HCT116 (cell line): ENCODE measurements around the gene COL28A1. TPM values are rescaled to one million over a fixed set of nuclear protein-coding genes. Genes with fewer than 3 reads are reported as not detected.

Source experiments
- ATAC-seq: fragments of 200-7000 bp; cut with Tn5 transposase; 2 replicates; pipeline ENCODE4 v1.9.1; 2020; ENCODE audit warnings: mild to moderate bottlenecking, moderate library complexity
- BruUV-seq: library from RNA; stranded (reverse); fragments of 400-500 nt; replicated peaks from 2 replicates; lab custom pipeline; 2021; lab: Mats Ljungman, UMichigan
- CTCF ChIA-PET: fragments of 300-600 bp; sonication (Branson Sonifier 250); formaldehyde crosslinking; loops from one replicate; lab custom pipeline; 2021; ENCODE audit warnings: antibody characterized with exemption; lab: Charles Lee
- POLR2A ChIA-PET: fragments of 300-600, 350-600 bp; sonication (Branson Sonifier 250); formaldehyde crosslinking; loops from one replicate; lab custom pipeline; 2021; ENCODE audit warnings: antibody characterized with exemption; lab: Charles Lee
- RAD21 ChIA-PET, 2 experiments: fragments of 300-600 bp; sonication (Branson Sonifier 250); formaldehyde crosslinking; loops; one replicate each; lab custom pipeline; 2023; ENCODE audit warnings: low total read pairs in 2 of 2; ENCODE audit not compliant: uncharacterized antibody in 2 of 2, unreplicated experiment in 2 of 2, low non-redundant PET in 1 of 2; lab: Charles Lee
- DNase-seq: peaks from one replicate; pipeline ENCODE4 v3.0.0-alpha.2; 2010; ENCODE audit warnings: low read depth, low spot score
- H2AFZ ChIP-seq: fragments of 200-600 bp; shearing (Covaris generic), sonication (generic); 2 replicates; pipeline ENCODE4 v1.6.1; 2017; ENCODE audit warnings: low read depth, mixed run types, mixed read lengths, antibody characterized with exemption, low read length; ENCODE audit not compliant: poor library complexity, severe bottlenecking
- H3K27ac ChIP-seq: 2 replicates; pipeline ENCODE4 v1.5.1; 2012; ENCODE audit warnings: low read depth, low read length
- H3K27me3 ChIP-seq: fragments of 200-600 bp; sonication (generic); 2 replicates; pipeline ENCODE4 v1.6.1; 2016; ENCODE audit warnings: mixed run types, low read length, mixed read lengths; ENCODE audit not compliant: insufficient read depth
- H3K36me3 ChIP-seq, 2 experiments: fragments of 200-500 bp in 1 of 2; fragments of 200-600 bp in 1 of 2; sonication (Bioruptor generic) in 1 of 2; sonication (generic) in 1 of 2; 2 replicates each; pipeline versions ENCODE4 v1.5.1 to v1.6.1; 2014 to 2016; ENCODE audit warnings: low read length in 2 of 2, inconsistent platforms in 1 of 2, mixed read lengths in 1 of 2, mixed run types in 1 of 2; ENCODE audit not compliant: insufficient read depth in 2 of 2, control insufficient read depth in 1 of 2
- H3K4me1 ChIP-seq, 2 experiments: fragments of 200-600 bp in 1 of 2; sonication (generic) in 1 of 2; 2 replicates each; pipeline versions ENCODE4 v1.5.1 to v1.6.1; 2012 to 2017; ENCODE audit warnings: low read length in 2 of 2, inconsistent platforms in 1 of 2, mild to moderate bottlenecking in 1 of 2, mixed read lengths in 1 of 2, mixed run types in 1 of 2, moderate library complexity in 1 of 2; ENCODE audit not compliant: insufficient read depth in 2 of 2, control insufficient read depth in 1 of 2
- H3K4me2 ChIP-seq: fragments of 200-600 bp; sonication (generic); 2 replicates; pipeline ENCODE4 v1.6.1; 2017; ENCODE audit warnings: mixed run types, low read length, mixed read lengths
- H3K4me3 ChIP-seq, 2 experiments: fragments of 200-600 bp in 1 of 2; sonication (generic) in 1 of 2; replicated peaks in 1 of 2; 2 replicates each; pipeline ENCODE4 v1.5.1; 2011 to 2016; ENCODE audit warnings: low read length in 2 of 2, control low read depth in 1 of 2, low read depth in 1 of 2, mild to moderate bottlenecking in 1 of 2, mixed read lengths in 1 of 2, mixed run types in 1 of 2
- H3K79me2 ChIP-seq: fragments of 200-600 bp; sonication (generic); 2 replicates; pipeline ENCODE4 v1.6.1; 2017; ENCODE audit warnings: mild to moderate bottlenecking, mixed run types, low read length, moderate library complexity, mixed read lengths; ENCODE audit not compliant: insufficient read depth
- H3K9ac ChIP-seq: fragments of 200-600 bp; sonication (generic); 2 replicates; pipeline ENCODE4 v1.6.1; 2016; ENCODE audit warnings: low read length, mixed read lengths
- H3K9me2 ChIP-seq: fragments of 200-600 bp; sonication (generic), shearing (Covaris generic); 2 replicates; pipeline ENCODE4 v1.6.1; 2017; ENCODE audit warnings: mixed run types, mild to moderate bottlenecking, moderate library complexity; ENCODE audit not compliant: insufficient read depth
- H3K9me3 ChIP-seq, 2 experiments: fragments of 200-500 bp in 1 of 2; fragments of 200-600 bp in 1 of 2; sonication (Bioruptor generic) in 1 of 2; sonication (generic) in 1 of 2; 2 replicates each; pipeline ENCODE4 v1.6.1; 2014 to 2017; ENCODE audit warnings: low read length in 2 of 2, mixed read lengths in 2 of 2, inconsistent platforms in 1 of 2, low read depth in 1 of 2, mild to moderate bottlenecking in 1 of 2, mixed run types in 1 of 2, moderate library complexity in 1 of 2; ENCODE audit not compliant: control insufficient read depth in 1 of 2, insufficient read depth in 1 of 2
- H4K20me1 ChIP-seq: fragments of 200-600 bp; sonication (generic), shearing (Covaris generic); 2 replicates; pipeline ENCODE4 v1.6.1; 2017; ENCODE audit warnings: mixed run types, mild to moderate bottlenecking, moderate library complexity; ENCODE audit not compliant: insufficient read depth
- CBX3 ChIP-seq: IDR thresholded peaks from 2 replicates; pipeline ENCODE4 v1.6.1; 2012; ENCODE audit warnings: low read depth
- CTCF ChIP-seq, 3 experiments: fragments of 200-600 bp in 1 of 3; sonication (generic) in 1 of 3; IDR thresholded peaks in 2 of 3; conservative IDR thresholded peaks in 1 of 3; 2 replicates each; pipeline ENCODE4 v1.5.1; 2012 to 2017; ENCODE audit warnings: low read depth in 2 of 3, low read length in 2 of 3, antibody characterized with exemption in 1 of 3, borderline replicate concordance in 1 of 3, control low read depth in 1 of 3, mild to moderate bottlenecking in 1 of 3, mixed read lengths in 1 of 3, mixed run types in 1 of 3, moderate library complexity in 1 of 3; ENCODE audit not compliant: insufficient read depth in 1 of 3
- EGR1 ChIP-seq: IDR thresholded peaks from 2 replicates; pipeline ENCODE4 v1.6.1; 2012; ENCODE audit warnings: low read depth
- ELF1 ChIP-seq: IDR thresholded peaks from 2 replicates; pipeline ENCODE4 v1.6.1; 2012; ENCODE audit warnings: low read depth, borderline replicate concordance
- FOSL1 ChIP-seq: IDR thresholded peaks from 2 replicates; pipeline ENCODE4 v1.6.1; 2012; ENCODE audit warnings: low read depth
- MAX ChIP-seq: IDR thresholded peaks from 2 replicates; pipeline ENCODE4 v1.6.1; 2012
- POLR2A ChIP-seq: IDR thresholded peaks from 2 replicates; pipeline ENCODE4 v1.7.0; 2011; ENCODE audit warnings: borderline replicate concordance; ENCODE audit not compliant: insufficient read depth, insufficient read length; ENCODE audit errors: extremely low read depth
- POLR2AphosphoS5 ChIP-seq: IDR thresholded peaks from 2 replicates; pipeline ENCODE4 v1.6.1; 2011; ENCODE audit warnings: mild to moderate bottlenecking, low read depth, low read length, moderate library complexity
- RAD21 ChIP-seq: IDR thresholded peaks from 2 replicates; pipeline ENCODE4 v1.6.1; 2012; ENCODE audit warnings: low read depth, mild to moderate bottlenecking
- REST ChIP-seq: IDR thresholded peaks from 2 replicates; pipeline ENCODE4 v1.6.1; 2012; ENCODE audit warnings: low read depth
- SIN3A ChIP-seq: IDR thresholded peaks from 2 replicates; pipeline ENCODE4 v1.6.1; 2012; ENCODE audit warnings: low read depth
- YY1 ChIP-seq: IDR thresholded peaks from 2 replicates; pipeline ENCODE4 v1.6.1; 2011; ENCODE audit warnings: low read length, low read depth, moderate library complexity, mild to moderate bottlenecking; ENCODE audit not compliant: insufficient replicate concordance; ENCODE audit errors: extremely low read depth
- ZFX ChIP-seq: fragments of 450-650 bp; IDR thresholded peaks from 2 replicates; pipeline ENCODE4 v1.6.1; 2017
- ZNF274 ChIP-seq: fragments of 200-500 bp; sonication (Bioruptor generic); IDR thresholded peaks from 2 replicates; pipeline ENCODE4 v1.6.1; 2014; ENCODE audit warnings: mild to moderate bottlenecking, low read depth, low read length, inconsistent platforms
- intact Hi-C: fragments of 100-400 bp; cut with micrococcal nuclease; formaldehyde crosslinking; loops from 2 replicates; pipeline ENCODE4 v1.10.0; 2022
- total RNA-seq: library from RNA; stranded (reverse); gene quantifications from one replicate; pipeline ENCODE4 v1.2.1, GENCODE V29; 2021; ENCODE audit not compliant: unreplicated experiment

The COL28A1 gene
- total RNA-seq, 1 experiment from 2014 or later, result 0.12 TPM

GRCh38 chr7:7425321-7425720 is 110.4 kb downstream of the COL28A1 start:
- CTCF ChIA-PET, result interaction anchor here (0.6 to 2.0 kb wide), 7 partner anchors 10 to 870 kb away, joined by 3 to 19 read pairs (median 5); no protein-coding TSS in a partner anchor
- RAD21 ChIA-PET, result no interaction called here
- H3K4me1 ChIP-seq, result peaks cover 0 to 3% of the 10 kb centered on the region in 2 experiments; a peak in 2 of 4 replicates
- intact Hi-C loops, result loop anchor here (2.0 to 10.0 kb wide), 3 partner anchors 115 to 339 kb away; no protein-coding TSS in a partner anchor
- no peaks in the 10 kb centered on the region for H4K20me1 ChIP-seq
- TF ChIP-seq YY1 (no peak), SIN3A (no peak), POLR2A (no peak)
- no peaks in the 10 kb centered on the region for H3K9me2 ChIP-seq
- DNase-seq, result no peak
- ATAC-seq, result no peak
- H3K36me3 ChIP-seq, result no peaks in the 10 kb centered on the region
- H3K4me3 ChIP-seq, result no peak overlapping the region
- H3K9me3 ChIP-seq, result no peaks in the 10 kb centered on the region
- H3K27me3 ChIP-seq, result no peaks in the 10 kb centered on the region
- H3K4me2 ChIP-seq, result no peak overlapping the region
- H2AFZ ChIP-seq, result peak overlapping the region; percentile 62
- BruUV-seq, result no TSS peak
- H3K27ac ChIP-seq, result no peak overlapping the region
- H3K79me2 ChIP-seq, result no peaks in the 10 kb centered on the region
- POLR2A ChIA-PET, result no interaction called here
- no peak overlapping the region for H3K9ac ChIP-seq

- CTCF ChIA-PET, result interaction anchor here (0.6 to 2.7 kb wide), 21 partner anchors 11 to 871 kb away, joined by 3 to 19 read pairs (median 4); partner anchors contain the start of gene UMAD1
- DNase-seq (peak; percentile 66), ATAC-seq (peak; percentile 96)
- Histone ChIP-seq H3K79me2 (no peaks in the 10 kb centered on the region), H3K4me3 (peak overlapping the region; percentile 23 to 42), H2AFZ (peak overlapping the region; percentile 89), H3K36me3 (no peaks in the 10 kb centered on the region), H3K4me1 (peaks cover 0 to 3% of the 10 kb centered on the region in 2 experiments; a peak in 2 of 4 replicates), H3K9me2 (no peaks in the 10 kb centered on the region), H3K9me3 (no peaks in the 10 kb centered on the region), H3K27ac (no peak overlapping the region), H3K9ac (no peak overlapping the region), H4K20me1 (no peaks in the 10 kb centered on the region), H3K27me3 (no peaks in the 10 kb centered on the region), H3K4me2 (peak overlapping the region; percentile 64)
- POLR2A ChIA-PET, result no interaction called here
- intact Hi-C loops, result loop anchor here (1.0 to 10.0 kb wide), 6 partner anchors 116 to 872 kb away; no protein-coding TSS in a partner anchor
- RAD21 ChIA-PET, result interaction anchor here (0.6 to 1.0 kb wide), 3 partner anchors 116 to 872 kb away, joined by 4 to 6 read pairs (median 5); no protein-coding TSS in a partner anchor
- no TSS peak for BruUV-seq
- TF ChIP-seq FOSL1, result no peak
- no peak for TF ChIP-seq MAX
- TF ChIP-seq EGR1, result peak; percentile 59
- TF ChIP-seq ZFX, result no peak
- no peak; the same call in 1 of the 2 replicates for TF ChIP-seq CBX3
- peak; percentile 85 to 91 (median 89) for TF ChIP-seq CTCF (IDR thresholded peaks at IDR 0.05 in 2 of 3, conservative IDR thresholded peaks at IDR 0.05 in 1 of 3; ENCODE audit: borderline replicate concordance in 1 of 3, insufficient read depth in 1 of 3, low read depth in 2 of 3, low read length in 2 of 3)
- no peak for TF ChIP-seq ZNF274
- no peak for TF ChIP-seq POLR2AphosphoS5
- TF ChIP-seq ELF1, result no peak
- peak; percentile 99 for TF ChIP-seq RAD21
- TF ChIP-seq REST, result no peak
Measured at GRCh38 chr7:7424151-7424873, 111.4 kb downstream of the COL28A1 start.
